Panc1 (cell line): ENCODE measurements around the gene MICAL2.

Experiments used
- REST ChIP-seq, 2 experiments: IDR thresholded peaks; 2 replicates each; pipeline ENCODE4 v1.6.1; 2011 to 2012; ENCODE audit warnings: low read depth in 2 of 2, control low read depth in 1 of 2, low read length in 1 of 2, mild to moderate bottlenecking in 1 of 2, moderate library complexity in 1 of 2; ENCODE audit not compliant: insufficient read depth in 1 of 2
- TF ChIP-seq, protein P1 (sequence below): fragments of 450-650 bp; IDR thresholded peaks from 2 replicates; pipeline ENCODE4 v1.5.1; 2017; ENCODE audit warnings: mild to moderate bottlenecking

GRCh38 chr11:12061851-12062560, 48.4 kb upstream of the MICAL2 start:
- TF ChIP-seq, protein P1, sequence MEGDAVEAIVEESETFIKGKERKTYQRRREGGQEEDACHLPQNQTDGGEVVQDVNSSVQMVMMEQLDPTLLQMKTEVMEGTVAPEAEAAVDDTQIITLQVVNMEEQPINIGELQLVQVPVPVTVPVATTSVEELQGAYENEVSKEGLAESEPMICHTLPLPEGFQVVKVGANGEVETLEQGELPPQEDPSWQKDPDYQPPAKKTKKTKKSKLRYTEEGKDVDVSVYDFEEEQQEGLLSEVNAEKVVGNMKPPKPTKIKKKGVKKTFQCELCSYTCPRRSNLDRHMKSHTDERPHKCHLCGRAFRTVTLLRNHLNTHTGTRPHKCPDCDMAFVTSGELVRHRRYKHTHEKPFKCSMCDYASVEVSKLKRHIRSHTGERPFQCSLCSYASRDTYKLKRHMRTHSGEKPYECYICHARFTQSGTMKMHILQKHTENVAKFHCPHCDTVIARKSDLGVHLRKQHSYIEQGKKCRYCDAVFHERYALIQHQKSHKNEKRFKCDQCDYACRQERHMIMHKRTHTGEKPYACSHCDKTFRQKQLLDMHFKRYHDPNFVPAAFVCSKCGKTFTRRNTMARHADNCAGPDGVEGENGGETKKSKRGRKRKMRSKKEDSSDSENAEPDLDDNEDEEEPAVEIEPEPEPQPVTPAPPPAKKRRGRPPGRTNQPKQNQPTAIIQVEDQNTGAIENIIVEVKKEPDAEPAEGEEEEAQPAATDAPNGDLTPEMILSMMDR, result no peak
- no peak for TF ChIP-seq REST (IDR thresholded peaks at IDR 0.05; ENCODE audit: insufficient read depth in 1 of 2, low read depth in 2 of 2, low read length in 1 of 2)
